ENCODE data around the gene REPS1. TPM values are rescaled to one million over a fixed set of nuclear protein-coding genes. Genes with fewer than 3 reads are reported as not detected.

The REPS1 gene
- total RNA-seq, 1 experiment from 2014 or later = 28.6 TPM

GRCh38 chr6:138975815-138976214 is 12.2 kb downstream of the REPS1 start:
- no TSS peak for BruUV-seq (replicated peaks)
- ChIA-PET POLR2A (no interaction called here), CTCF (interaction anchor here (0.6 kb wide), 1 partner anchor 160 kb away, joined by 3 read pairs; no protein-coding TSS in a partner anchor)
- no peak for DNase-seq (ENCODE audit: low read depth, low spot score)
- TF ChIP-seq POLR2AphosphoS5 (IDR thresholded peaks at IDR 0.05; ENCODE audit: low read depth, low read length) (no peak), CTCF (IDR thresholded peaks at IDR 0.05) (no peak), REST (IDR thresholded peaks at IDR 0.05; ENCODE audit: insufficient read depth in 1 of 2, low read depth in 2 of 2, low read length in 1 of 2) (no peak), TCF7L2 (IDR thresholded peaks at IDR 0.05; ENCODE audit: low read depth, low read length) (no peak)
- Histone ChIP-seq H3K9me3 (ENCODE audit: control insufficient read depth, insufficient read depth, low read depth, low read length) (no peaks in the 10 kb centered on the region), H3K27me3 (ENCODE audit: control insufficient read depth, insufficient read depth, low read length) (no peaks in the 10 kb centered on the region), H3K27ac (ENCODE audit: low read length) (no peak overlapping the region), H3K4me1 (ENCODE audit: control insufficient read depth, insufficient read depth, low read length) (peaks cover 16% of the 10 kb centered on the region; the same call in 1 of the 2 replicates), H3K36me3 (ENCODE audit: control insufficient read depth, insufficient read depth, low read length) (no peaks in the 10 kb centered on the region), H3K4me3 (ENCODE audit: low read depth in 2 of 2, low read length in 2 of 2) (no peak overlapping the region)
- intact Hi-C loops (cut with micrococcal nuclease; ENCODE audit: unreplicated experiment) (no loop called here), in situ Hi-C loops (cut with HindIII; ENCODE audit: low pct_unique_long_range_greater_than_20kb, low sequenced_read_pairs) (no loop called here)
- no peak for ATAC-seq

- in situ Hi-C loops (cut with HindIII; ENCODE audit: low pct_unique_long_range_greater_than_20kb, low sequenced_read_pairs) (no loop called here), intact Hi-C loops (cut with micrococcal nuclease; ENCODE audit: unreplicated experiment) (no loop called here)
- no peak for TF ChIP-seq SIN3A (IDR thresholded peaks at IDR 0.05; ENCODE audit: borderline replicate concordance, insufficient read depth, low read depth, low read length)
- no peak for TF ChIP-seq CTCF (IDR thresholded peaks at IDR 0.05)
- no peak for TF ChIP-seq TCF7L2 (IDR thresholded peaks at IDR 0.05; ENCODE audit: low read depth, low read length)
- TF ChIP-seq POLR2AphosphoS5 (IDR thresholded peaks at IDR 0.05; ENCODE audit: low read depth, low read length) = no peak
- TF ChIP-seq REST (IDR thresholded peaks at IDR 0.05; ENCODE audit: insufficient read depth in 1 of 2, low read depth in 2 of 2, low read length in 1 of 2) = no peak
- DNase-seq (ENCODE audit: low read depth, low spot score) (no peak), ATAC-seq (no peak)
- H3K4me3 ChIP-seq (ENCODE audit: low read depth in 2 of 2, low read length in 2 of 2) = no peak overlapping the region
- no peaks in the 10 kb centered on the region for H3K36me3 ChIP-seq (ENCODE audit: control insufficient read depth, insufficient read depth, low read length)
- CTCF ChIA-PET = no interaction called here
- H3K4me1 ChIP-seq (ENCODE audit: control insufficient read depth, insufficient read depth, low read length) = peaks cover 16% of the 10 kb centered on the region; the same call in 1 of the 2 replicates
- POLR2A ChIA-PET = no interaction called here
- BruUV-seq (replicated peaks) = no TSS peak
- H3K9me3 ChIP-seq (ENCODE audit: control insufficient read depth, insufficient read depth, low read depth, low read length) = no peaks in the 10 kb centered on the region
- H3K27me3 ChIP-seq (ENCODE audit: control insufficient read depth, insufficient read depth, low read length) = no peaks in the 10 kb centered on the region
- no peak overlapping the region for H3K27ac ChIP-seq (ENCODE audit: low read length)
Observed at GRCh38 chr6:138973466-138974153, 14.4 kb downstream of the REPS1 start.

Data from Panc1 (cell line).